AG04450 (cell line): ENCODE results near the gene TMC4. TPM values are rescaled to one million over a fixed set of nuclear protein-coding genes. Genes with fewer than 3 reads are reported as not detected.
"Not testable (repeated sequence)": the region's sequence is repeated elsewhere in the genome, so short reads cannot be mapped to it uniquely, and the experiment has no call there.

Experiments used
- CTCF ChIA-PET: fragments of 300-600, 350-600 bp; formaldehyde crosslinking; extraction: SDS; loops from one replicate; lab custom pipeline; 2022; ENCODE audit warnings: antibody characterized with exemption, inconsistent platforms; lab: Charles Lee
- POLR2A ChIA-PET: fragments of 350-600 bp; formaldehyde crosslinking; extraction: SDS; loops from one replicate; lab custom pipeline; 2021; ENCODE audit warnings: antibody characterized with exemption, inconsistent platforms; lab: Yijun Ruan, JAX
- DNase-seq: peaks from one replicate; pipeline ENCODE4 v3.0.0-alpha.2; 2011; ENCODE audit warnings: low read depth, low spot score
- H3K27ac ChIP-seq: one replicate; pipeline ENCODE4 v1.5.1; 2012; ENCODE audit warnings: low read depth, low read length, control low read depth
- H3K27me3 ChIP-seq: one replicate; pipeline ENCODE4 v1.6.0; 2012; ENCODE audit warnings: low read length; ENCODE audit not compliant: control insufficient read depth, insufficient read depth
- H3K4me3 ChIP-seq: 2 replicates; pipeline ENCODE4 v1.5.1; 2011; ENCODE audit warnings: mild to moderate bottlenecking, low read depth, low read length, control low read depth
- H3K9me3 ChIP-seq: 2 replicates; pipeline ENCODE4 v1.5.1; 2012; ENCODE audit warnings: low read length; ENCODE audit not compliant: control insufficient read depth, insufficient read depth
- CTCF ChIP-seq: IDR thresholded peaks from 2 replicates; pipeline ENCODE4 v1.5.1; 2011; ENCODE audit warnings: low read depth, low read length, control low read depth, inconsistent platforms
- polyA plus RNA-seq: library from polyadenylated mRNA; depleted of rRNA; stranded (reverse); fragments of >200 nt; gene quantifications from 2 replicates; pipeline ENCODE4 v1.2.3, GENCODE V29; 2011

The TMC4 gene
- polyA plus RNA-seq, 1 experiment, result 1.5 TPM

- POLR2A ChIA-PET, result interaction anchor here (0.8 to 0.9 kb wide), 2 partner anchors 12 to 22 kb away, joined by 3 to 4 read pairs; no protein-coding TSS in a partner anchor
- no peak for DNase-seq
- Histone ChIP-seq H3K9me3 (no peaks in the 10 kb centered on the region), H3K27me3 (no peaks in the 10 kb centered on the region), H3K4me3 (no peak overlapping the region), H3K27ac (no peak overlapping the region)
- TF ChIP-seq CTCF, result no peak
- CTCF ChIA-PET, result interaction anchor here (0.6 to 1.3 kb wide), 3 partner anchors 9 to 48 kb away, joined by 3 to 4 read pairs (median 4); partner anchors contain the start of gene MBOAT7
Measured at GRCh38 chr19:54179262-54179852, 6.4 kb upstream of the TMC4 start.

- ChIA-PET CTCF (interaction anchor here (1.3 kb wide), 1 partner anchor 11 kb away, joined by 4 read pairs; the partner anchor contains the start of gene MBOAT7), POLR2A (no interaction called here)
- no peaks in the 10 kb centered on the region for H3K27me3 ChIP-seq
- DNase-seq, result no peak
- H3K27ac ChIP-seq, result no peak overlapping the region
- H3K9me3 ChIP-seq, result no peaks in the 10 kb centered on the region
- no peak for TF ChIP-seq CTCF
- H3K4me3 ChIP-seq, result no peak overlapping the region
Measured at GRCh38 chr19:54178581-54179261, 5.8 kb upstream of the TMC4 start.

- POLR2A ChIA-PET, result interaction anchor here (0.6 to 1.0 kb wide), 2 partner anchors 15 to 27 kb away, joined by 3 to 5 read pairs; partner anchors contain the start of gene MBOAT7
Measured at GRCh38 chr19:54173951-54174834, 1.2 kb upstream of the TMC4 start.

GRCh38 chr19:54173359-54173699 is 369 bp upstream of the TMC4 start:
- DNase-seq, result no peak
- no peaks in the 10 kb centered on the region for H3K27me3 ChIP-seq
- ChIA-PET CTCF (interaction anchor here (0.6 to 1.5 kb wide), 2 partner anchors 14 to 143 kb away, joined by 4 read pairs; partner anchors contain the start of gene LENG1), POLR2A (interaction anchor here (0.5 to 1.0 kb wide), 3 partner anchors 16 to 56 kb away, joined by 3 to 4 read pairs (median 4); partner anchors contain the start of gene MBOAT7)
- H3K4me3 ChIP-seq, result no peak overlapping the region
- no peaks in the 10 kb centered on the region for H3K9me3 ChIP-seq
- TF ChIP-seq CTCF, result no peak
- H3K27ac ChIP-seq, result no peak overlapping the region

More at GRCh38 chr19:54173951-54174834, 1.2 kb upstream of the TMC4 start:
- Histone ChIP-seq H3K9me3 (no peaks in the 10 kb centered on the region), H3K27ac (no peak overlapping the region), H3K4me3 (no peak overlapping the region), H3K27me3 (no peaks in the 10 kb centered on the region)
- TF ChIP-seq CTCF, result no peak
- no peak for DNase-seq
- CTCF ChIA-PET, result interaction anchor here (1.5 kb wide), 1 partner anchor 15 kb away, joined by 4 read pairs; the partner anchor contains the start of gene LENG1

GRCh38 chr19:54171736-54172431 is 1.1 kb downstream of the TMC4 start:
- POLR2A ChIA-PET, result interaction anchor here (0.9 kb wide), 1 partner anchor 9 kb away, joined by 3 read pairs; no protein-coding TSS in a partner anchor
- H3K4me3 ChIP-seq, H3K9me3 ChIP-seq, DNase-seq, H3K27ac ChIP-seq, CTCF ChIA-PET, H3K27me3 ChIP-seq: not testable (repeated sequence)
